MG63 (cell line): ENCODE results near the gene ATG16L2. TPM values are rescaled to one million over a fixed set of nuclear protein-coding genes. Genes with fewer than 3 reads are reported as not detected.

Experiments used
- DNase-seq: peaks from one replicate; pipeline ENCODE4 v3.0.0-alpha.2; 2020
- H3K27me3 ChIP-seq: fragments of 250-450 bp; sonication (Bioruptor Pico); 2 replicates; pipeline ENCODE4 v1.5.1; 2020; ENCODE audit warnings: mild to moderate bottlenecking, moderate library complexity
- H3K36me3 ChIP-seq: fragments of 250-450 bp; sonication (Bioruptor Pico); 2 replicates; pipeline ENCODE4 v1.5.1; 2020; ENCODE audit warnings: mild to moderate bottlenecking, moderate library complexity
- H3K4me3 ChIP-seq: fragments of 250-450 bp; sonication (Bioruptor Pico); 2 replicates; pipeline ENCODE4 v1.5.1; 2020; ENCODE audit warnings: mild to moderate bottlenecking, moderate library complexity
- H3K9me3 ChIP-seq: fragments of 250-450 bp; sonication (Bioruptor Pico); 2 replicates; pipeline ENCODE4 v1.5.1; 2020; ENCODE audit warnings: mild to moderate bottlenecking, moderate library complexity
- total RNA-seq: library from RNA; depleted of rRNA; stranded (reverse); fragments of >200 nt; shearing (Covaris generic); gene quantifications from 2 replicates; pipeline ENCODE4 v1.2.3, GENCODE V29; 2014; ENCODE audit warnings: low replicate concordance; rRNA removed

Gene ATG16L2
- total RNA-seq, 1 experiment from 2014 or later: 5.1 TPM

DNA sequence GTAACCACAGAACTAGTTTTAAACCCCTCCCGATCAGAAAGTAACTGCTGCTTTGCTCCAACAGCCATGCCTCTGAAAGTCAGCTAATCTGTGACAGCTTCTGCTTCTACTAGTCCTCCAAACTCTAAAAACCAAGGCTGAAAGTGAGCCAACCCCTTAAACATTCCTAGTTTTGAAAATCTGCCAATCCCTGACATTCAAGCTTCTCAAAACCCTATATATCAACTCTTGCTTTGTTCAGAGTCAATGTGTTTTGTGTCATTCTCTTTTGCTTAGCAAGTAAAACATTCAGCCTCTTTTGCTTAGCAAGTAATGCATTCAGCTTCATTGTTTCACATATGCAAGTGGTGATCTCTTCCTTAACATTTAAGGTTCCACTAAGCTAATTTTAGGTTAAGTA lies 56.9 kb downstream of the ATG16L2 start:
- H3K27me3 ChIP-seq: no peaks in the 10 kb centered on the region
- H3K4me3 ChIP-seq: no peak overlapping the region
- no peak for DNase-seq
- H3K36me3 ChIP-seq: no peaks in the 10 kb centered on the region
- H3K9me3 ChIP-seq: no peaks in the 10 kb centered on the region

DNA sequence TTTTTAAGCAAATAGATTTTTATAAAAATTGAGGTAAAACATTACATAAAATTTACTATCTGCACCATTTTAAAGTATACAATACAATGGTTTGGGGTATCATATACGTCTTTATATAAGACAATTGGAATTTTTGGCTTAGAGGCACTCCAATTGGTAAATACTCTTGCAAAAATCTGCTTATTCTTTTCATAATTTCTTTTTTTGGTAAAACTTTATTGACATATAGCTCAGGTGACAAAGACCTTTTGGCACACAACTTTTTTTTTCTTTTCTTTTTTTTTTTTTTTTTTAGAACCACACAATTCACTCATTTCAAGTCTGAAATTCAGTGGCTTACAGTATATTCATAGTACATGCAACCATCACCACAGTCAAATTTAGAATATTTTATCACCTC lies 57.8 kb downstream of the ATG16L2 start:
- no peaks in the 10 kb centered on the region for H3K36me3 ChIP-seq
- H3K27me3 ChIP-seq: no peaks in the 10 kb centered on the region
- H3K4me3 ChIP-seq: no peak overlapping the region
- no peaks in the 10 kb centered on the region for H3K9me3 ChIP-seq
- DNase-seq: no peak

DNA sequence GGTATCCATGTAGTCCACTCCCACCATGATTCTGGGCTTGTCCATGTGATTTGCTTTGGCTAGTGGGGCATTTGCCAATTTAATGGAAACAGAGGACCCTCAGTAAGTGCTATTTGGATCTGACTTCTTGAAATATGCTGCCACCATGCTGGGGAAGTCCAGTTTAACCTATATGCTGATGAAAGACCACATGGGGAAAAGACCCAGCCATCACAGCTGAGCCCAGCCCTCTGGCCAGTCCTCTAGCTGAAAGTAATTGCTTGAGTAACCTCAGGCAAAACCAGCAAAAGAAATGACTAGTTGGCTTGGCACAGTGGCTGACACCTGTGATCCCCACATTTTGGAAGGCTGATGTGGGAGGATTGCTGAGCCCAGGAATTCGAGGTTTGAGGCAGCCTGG lies 61.5 kb downstream of the ATG16L2 start:
- Histone ChIP-seq H3K4me3 (no peak overlapping the region), H3K36me3 (no peaks in the 10 kb centered on the region), H3K27me3 (no peaks in the 10 kb centered on the region), H3K9me3 (no peaks in the 10 kb centered on the region)
- no peak for DNase-seq

- H3K9me3 ChIP-seq: no peaks in the 10 kb centered on the region
- DNase-seq: no peak
- H3K36me3 ChIP-seq: no peaks in the 10 kb centered on the region
- H3K27me3 ChIP-seq: no peaks in the 10 kb centered on the region
- no peak overlapping the region for H3K4me3 ChIP-seq
These were observed 61.9 kb downstream of the ATG16L2 start for GRCh38 chr11:72876147-72876546.

Other genes with a start within 250 kb of the ATG16L2 start
- not detected in 2 replicates for gene PDE2A, start 140.0 kb upstream of the ATG16L2 start, total RNA-seq
- gene ARAP1, start 62.0 kb upstream of the ATG16L2 start, total RNA-seq: 55.6 and 92.4 TPM in 2 replicates
- gene STARD10, start 20.4 kb upstream of the ATG16L2 start, total RNA-seq: 0.91 and 15.1 TPM in 2 replicates